H1 (cell line): ENCODE results near the gene ZNF337. TPM values are rescaled to one million over a fixed set of nuclear protein-coding genes. Genes with fewer than 3 reads are reported as not detected.

ENCODE experiments used
- CTCF ChIA-PET: fragments of 300-600 bp; sonication (Branson Sonifier 250); formaldehyde crosslinking; loops from one replicate; lab custom pipeline; 2021; ENCODE audit not compliant: partially characterized antibody; lab: Charles Lee
- POLR2A ChIA-PET: fragments of 300-600 bp; sonication (Branson Sonifier 250); formaldehyde crosslinking; loops from one replicate; lab custom pipeline; 2021; ENCODE audit warnings: inconsistent platforms; ENCODE audit not compliant: partially characterized antibody; lab: Charles Lee
- DNase-seq, 2 experiments: peaks; one replicate each; pipeline versions ENCODE4 v3.0.0 to v3.0.0-alpha.2; 2010 to 2022; ENCODE audit warnings: low spot score in 2 of 2, low read depth in 1 of 2, mixed read lengths in 1 of 2
- FAIRE-seq: peaks from 2 replicates; lab custom pipeline; 2011; peaks lifted over from hg19 to GRCh38; lab: Jason Lieb, UNC
- H2AFZ ChIP-seq: 2 replicates; pipeline ENCODE4 v1.8.1; 2012; ENCODE audit warnings: low read length, inconsistent platforms
- H2AK5ac ChIP-seq: 2 replicates; pipeline ENCODE4 v1.6.1; 2013; ENCODE audit warnings: low read depth, low read length
- H2BK120ac ChIP-seq: replicated peaks from 2 replicates; pipeline ENCODE3; 2013; ENCODE audit warnings: low read depth, low read length, inconsistent platforms
- H2BK12ac ChIP-seq: 2 replicates; pipeline ENCODE4 v1.6.1; 2013; ENCODE audit warnings: low read depth, low read length
- H2BK15ac ChIP-seq: 2 replicates; pipeline ENCODE4 v1.6.1; 2013; ENCODE audit warnings: low read length
- H2BK20ac ChIP-seq: 2 replicates; pipeline ENCODE4 v1.6.1; 2013; ENCODE audit warnings: low read length
- H2BK5ac ChIP-seq: 2 replicates; pipeline ENCODE4 v1.6.1; 2013; ENCODE audit warnings: low read depth, low read length
- H3K14ac ChIP-seq: 2 replicates; pipeline ENCODE4 v1.6.1; 2013; ENCODE audit warnings: inconsistent platforms; ENCODE audit not compliant: insufficient read length
- H3K18ac ChIP-seq: 2 replicates; pipeline ENCODE4 v1.6.1; 2013; ENCODE audit warnings: low read length; ENCODE audit errors: extremely low read depth
- H3K23ac ChIP-seq: 2 replicates; pipeline ENCODE4 v1.6.1; 2013; ENCODE audit warnings: inconsistent platforms; ENCODE audit not compliant: insufficient read length
- H3K23me2 ChIP-seq: 2 replicates; pipeline ENCODE4 v1.6.1; 2013; ENCODE audit warnings: low read depth, low read length
- H3K27ac ChIP-seq: 2 replicates; pipeline ENCODE4 v1.6.1; 2011; ENCODE audit warnings: low read depth, low read length, inconsistent platforms
- H3K27me3 ChIP-seq, 4 experiments: replicated peaks in 1 of 4; 1 replicate in 1 of 4; 2 replicates in 3 of 4; pipeline versions ENCODE4 v1.6.1 to v1.8.1; 2011 to 2013; ENCODE audit warnings: low read length in 3 of 4, mild to moderate bottlenecking in 3 of 4, inconsistent platforms in 2 of 4, mixed read lengths in 2 of 4, moderate library complexity in 1 of 4; ENCODE audit not compliant: control insufficient read depth in 3 of 4, insufficient read depth in 3 of 4; ENCODE audit errors: extremely low read depth in 1 of 4
- H3K36me3 ChIP-seq, 4 experiments: 2 replicates each; pipeline versions ENCODE4 v1.6.1 to v1.8.1; 2011 to 2013; ENCODE audit warnings: mild to moderate bottlenecking in 4 of 4, low read length in 3 of 4, moderate library complexity in 2 of 4, control low read depth in 1 of 4, inconsistent platforms in 1 of 4; ENCODE audit not compliant: insufficient read depth in 4 of 4, control insufficient read depth in 2 of 4
- H3K4ac ChIP-seq: replicated peaks from 2 replicates; pipeline ENCODE3; 2013; ENCODE audit warnings: low read length, low read depth, mixed read lengths, inconsistent platforms; ENCODE audit not compliant: insufficient read length
- H3K4me1 ChIP-seq, 4 experiments: replicated peaks in 1 of 4; 1 replicate in 1 of 4; 2 replicates in 3 of 4; pipeline versions ENCODE4 v1.6.1 to v1.8.1; 2011 to 2013; ENCODE audit warnings: low read length in 3 of 4, inconsistent platforms in 2 of 4, mixed read lengths in 1 of 4; ENCODE audit not compliant: insufficient read depth in 4 of 4, control insufficient read depth in 3 of 4
- H3K4me2 ChIP-seq, 2 experiments: 2 replicates each; pipeline versions ENCODE4 v1.6.1 to v1.8.1; 2011 to 2013; ENCODE audit warnings: low read depth in 2 of 2, low read length in 2 of 2, control low read depth in 1 of 2, inconsistent platforms in 1 of 2, mild to moderate bottlenecking in 1 of 2; ENCODE audit not compliant: insufficient read depth in 1 of 2
- H3K4me3 ChIP-seq, 4 experiments: fragments of 200-600, 300-600 bp in 1 of 4; sonication (generic), shearing (Covaris generic), sonication (Bioruptor Twin) in 1 of 4; 2 replicates each; pipeline versions ENCODE4 v1.5.1 to v1.8.1; 2011 to 2016; ENCODE audit warnings: low read length in 4 of 4, low read depth in 3 of 4, control low read depth in 2 of 4, inconsistent platforms in 2 of 4, mild to moderate bottlenecking in 2 of 4, mixed read lengths in 1 of 4, moderate library complexity in 1 of 4; ENCODE audit not compliant: insufficient read depth in 2 of 4; ENCODE audit errors: extremely low read depth in 1 of 4
- H3K56ac ChIP-seq: replicated peaks from 2 replicates; pipeline ENCODE3; 2013; ENCODE audit warnings: low read depth, mild to moderate bottlenecking, mixed read lengths, low read length, inconsistent platforms; ENCODE audit not compliant: insufficient read length
- H3K79me1 ChIP-seq: 2 replicates; pipeline ENCODE4 v1.6.1; 2013; ENCODE audit warnings: low read depth, low read length, control low read depth
- H3K79me2 ChIP-seq, 2 experiments: 2 replicates each; pipeline versions ENCODE4 v1.6.1 to v1.8.1; 2012 to 2013; ENCODE audit warnings: low read length in 2 of 2, mild to moderate bottlenecking in 2 of 2, inconsistent platforms in 1 of 2; ENCODE audit not compliant: insufficient read depth in 2 of 2, control insufficient read depth in 1 of 2
- H3K9ac ChIP-seq, 4 experiments: replicated peaks in 1 of 4; 1 replicate in 1 of 4; 2 replicates in 3 of 4; pipeline versions ENCODE4 v1.6.1 to v1.8.1; 2011 to 2013; ENCODE audit warnings: low read depth in 3 of 4, low read length in 3 of 4, control low read depth in 2 of 4, mild to moderate bottlenecking in 2 of 4, moderate library complexity in 2 of 4, inconsistent platforms in 1 of 4; ENCODE audit errors: extremely low read depth in 1 of 4
- H3K9me3 ChIP-seq, 2 experiments: 2 replicates each; pipeline versions ENCODE4 v1.6.1 to v1.8.1; 2012 to 2013; ENCODE audit warnings: mild to moderate bottlenecking in 2 of 2, moderate library complexity in 2 of 2, control low read depth in 1 of 2, inconsistent platforms in 1 of 2, low read depth in 1 of 2, low read length in 1 of 2, mixed read lengths in 1 of 2; ENCODE audit not compliant: insufficient read depth in 2 of 2
- H4K20me1 ChIP-seq, 2 experiments: replicated peaks in 1 of 2; 2 replicates each; pipeline versions ENCODE3 to v1.8.1; 2011 to 2013; ENCODE audit warnings: inconsistent platforms in 2 of 2, low read length in 2 of 2, mild to moderate bottlenecking in 1 of 2; ENCODE audit not compliant: insufficient read depth in 2 of 2, control insufficient read depth in 1 of 2
- H4K5ac ChIP-seq: 2 replicates; pipeline ENCODE4 v1.6.1; 2013; ENCODE audit warnings: low read length, low read depth, mixed read lengths, inconsistent platforms; ENCODE audit not compliant: insufficient read length
- H4K8ac ChIP-seq: 2 replicates; pipeline ENCODE4 v1.8.0; 2013; ENCODE audit warnings: mild to moderate bottlenecking, moderate library complexity, low read length, inconsistent platforms; ENCODE audit not compliant: insufficient read depth; ENCODE audit errors: extremely low read depth
- H4K91ac ChIP-seq: replicated peaks from 2 replicates; pipeline ENCODE3; 2013; ENCODE audit warnings: low read length, mixed read lengths, inconsistent platforms; ENCODE audit not compliant: insufficient read length
- CHD2 ChIP-seq: IDR thresholded peaks from 2 replicates; pipeline ENCODE4 v1.6.1; 2012; ENCODE audit warnings: low read length, improper control_type of control experiment
- HDAC2 ChIP-seq, 2 experiments: fragments of 300-600 bp in 1 of 2; sonication (generic) in 1 of 2; IDR thresholded peaks; 2 replicates each; pipeline ENCODE4 v1.6.1; 2011 to 2012; ENCODE audit warnings: low read depth in 2 of 2, low read length in 2 of 2, mild to moderate bottlenecking in 2 of 2, moderate library complexity in 2 of 2, borderline replicate concordance in 1 of 2, inconsistent platforms in 1 of 2
- SRF ChIP-seq: IDR thresholded peaks from 2 replicates; pipeline ENCODE4 v1.6.1; 2011; ENCODE audit warnings: mild to moderate bottlenecking, low read depth, low read length, moderate library complexity
- TEAD4 ChIP-seq: IDR thresholded peaks from 2 replicates; pipeline ENCODE4 v1.6.1; 2012; ENCODE audit warnings: low read depth, low read length, inconsistent platforms, mixed read lengths
- WGBS, 2 experiments: shearing (Covaris generic) in 1 of 2; methylation state at CpG; one replicate each; pipeline versions ENCODE4 v1.1.6 to v1.1.7; 2013 to 2015; ENCODE audit warnings: low lambda C conversion rate in 2 of 2, mixed read lengths in 2 of 2, inconsistent platforms in 1 of 2, low coverage in 1 of 2, missing lambda C conversion rate in 1 of 2; ENCODE audit not compliant: insufficient replicate concordance in 2 of 2, insufficient coverage in 1 of 2, insufficient read length in 1 of 2; ENCODE audit errors: extremely low coverage in 1 of 2, missing lambda C conversion rate in 1 of 2; 5-methylcytosine and 5-hydroxymethylcytosine counted together
- polyA plus RNA-seq, 7 experiments: library from polyadenylated mRNA; depleted of rRNA in 3 of 7; stranded (reverse) in 5 of 7; unstranded in 2 of 7; fragments of >200 nt in 5 of 7; fragments of 200-250 nt in 2 of 7; gene quantifications; 1 replicate in 5 of 7; 2 replicates in 1 of 7; 4 replicates in 1 of 7; pipeline versions ENCODE4 v1.2.1 to v1.2.3, GENCODE V29; 2011 to 2013; ENCODE audit warnings: missing spikeins in 2 of 7, mixed read lengths in 2 of 7
- total RNA-seq: library from RNA; stranded (reverse); fragmentation: NEBNext Ultra II Directional; extraction: Animal tissue kit (Norgen Biotek cat#: 25700); gene quantifications from 2 replicates; pipeline ENCODE4 v1.2.1, GENCODE V29; 2021

ZNF337 gene
- total and polyA plus RNA-seq, 2 of the 8 experiments (the other 6 are each of a cell fraction or from before 2014, with no cell fraction given) = 2.8 to 6.6 TPM

GRCh38 chr20:25706793-25707192, 10.1 kb upstream of the ZNF337 start:
- Histone ChIP-seq H4K20me1 (no peaks in the 10 kb centered on the region), H3K4ac (no peak overlapping the region), H2BK20ac (no peak overlapping the region), H4K5ac (no peak overlapping the region), H4K8ac (no peak overlapping the region; the same call in 1 of the 2 replicates), H3K4me2 (no peak overlapping the region), H3K23me2 (no peaks in the 10 kb centered on the region), H3K23ac (no peak overlapping the region), H3K18ac (no peak overlapping the region), H3K27me3 (no peaks in the 10 kb centered on the region), H3K9ac (no peak overlapping the region), H3K79me1 (no peaks in the 10 kb centered on the region; the same call in 1 of the 2 replicates), H3K9me3 (no peaks in the 10 kb centered on the region), H3K4me1 (no peaks in the 10 kb centered on the region), H2AFZ (no peak overlapping the region), H2BK15ac (no peak overlapping the region), H3K4me3 (no peak overlapping the region), H2AK5ac (no peak overlapping the region), H3K56ac (no peak overlapping the region), H3K14ac (no peak overlapping the region), H2BK12ac (no peak overlapping the region), H4K91ac (no peak overlapping the region), H2BK120ac (no peak overlapping the region), H3K79me2 (no peaks in the 10 kb centered on the region), H2BK5ac (no peak overlapping the region), H3K36me3 (no peaks in the 10 kb centered on the region), H3K27ac (no peak overlapping the region)
- DNase-seq (no peak), FAIRE-seq (no peak)
- CTCF ChIA-PET = no interaction called here
- POLR2A ChIA-PET = no interaction called here
- WGBS, 2 experiments = 90% methylated on average over 6 of the region's 6 CpGs; no CpG with 5 or more reads in 1 of the 2 experiments
- TF ChIP-seq TEAD4 (no peak), SRF (no peak), CHD2 (no peak), HDAC2 (IDR thresholded peaks at IDR 0.05; ENCODE audit: borderline replicate concordance in 1 of 2, low read depth in 2 of 2, low read length in 2 of 2) (no peak)
